ENCODE results near the gene KNCN.

KNCN gene

DNA sequence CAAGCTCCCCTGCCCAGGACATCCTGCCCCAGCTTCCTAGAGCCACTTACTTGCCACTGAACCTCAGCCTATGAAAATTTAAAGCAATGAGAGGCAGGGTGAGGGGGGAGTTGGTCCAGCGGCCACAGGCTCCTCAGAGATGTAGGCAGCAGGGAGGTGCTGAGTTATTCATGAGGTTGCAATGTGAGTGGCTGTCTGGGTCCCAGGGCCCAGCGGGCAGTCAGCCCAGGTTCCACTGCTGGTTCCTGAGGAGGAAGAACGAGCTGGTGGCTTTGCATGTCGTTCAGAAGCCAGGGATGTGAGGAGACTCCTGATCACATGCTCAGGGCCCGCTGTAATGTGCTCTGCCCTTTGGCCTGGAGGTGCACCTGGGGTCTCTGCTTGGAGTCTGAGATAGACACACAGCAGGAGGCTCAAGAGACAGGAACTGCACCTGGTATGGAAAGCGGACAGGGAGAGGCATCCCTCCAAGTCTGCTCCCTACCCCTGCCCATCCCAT lies at the start of gene KNCN:
Gene KNCN (minus strand): TSS at position 51 of the 499 bp plus-strand sequence. CDS start 432 bp downstream, outside the sequence.
- H3K4me3 ChIP-seq (ENCODE audit: low read depth, low read length): no peak within 1 kb of the TSS
- TF ChIP-seq, protein P1, sequence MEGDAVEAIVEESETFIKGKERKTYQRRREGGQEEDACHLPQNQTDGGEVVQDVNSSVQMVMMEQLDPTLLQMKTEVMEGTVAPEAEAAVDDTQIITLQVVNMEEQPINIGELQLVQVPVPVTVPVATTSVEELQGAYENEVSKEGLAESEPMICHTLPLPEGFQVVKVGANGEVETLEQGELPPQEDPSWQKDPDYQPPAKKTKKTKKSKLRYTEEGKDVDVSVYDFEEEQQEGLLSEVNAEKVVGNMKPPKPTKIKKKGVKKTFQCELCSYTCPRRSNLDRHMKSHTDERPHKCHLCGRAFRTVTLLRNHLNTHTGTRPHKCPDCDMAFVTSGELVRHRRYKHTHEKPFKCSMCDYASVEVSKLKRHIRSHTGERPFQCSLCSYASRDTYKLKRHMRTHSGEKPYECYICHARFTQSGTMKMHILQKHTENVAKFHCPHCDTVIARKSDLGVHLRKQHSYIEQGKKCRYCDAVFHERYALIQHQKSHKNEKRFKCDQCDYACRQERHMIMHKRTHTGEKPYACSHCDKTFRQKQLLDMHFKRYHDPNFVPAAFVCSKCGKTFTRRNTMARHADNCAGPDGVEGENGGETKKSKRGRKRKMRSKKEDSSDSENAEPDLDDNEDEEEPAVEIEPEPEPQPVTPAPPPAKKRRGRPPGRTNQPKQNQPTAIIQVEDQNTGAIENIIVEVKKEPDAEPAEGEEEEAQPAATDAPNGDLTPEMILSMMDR (IDR thresholded peaks at IDR 0.05; ENCODE audit: borderline replicate concordance, insufficient read depth, low read depth, low read length): no peak

DNA sequence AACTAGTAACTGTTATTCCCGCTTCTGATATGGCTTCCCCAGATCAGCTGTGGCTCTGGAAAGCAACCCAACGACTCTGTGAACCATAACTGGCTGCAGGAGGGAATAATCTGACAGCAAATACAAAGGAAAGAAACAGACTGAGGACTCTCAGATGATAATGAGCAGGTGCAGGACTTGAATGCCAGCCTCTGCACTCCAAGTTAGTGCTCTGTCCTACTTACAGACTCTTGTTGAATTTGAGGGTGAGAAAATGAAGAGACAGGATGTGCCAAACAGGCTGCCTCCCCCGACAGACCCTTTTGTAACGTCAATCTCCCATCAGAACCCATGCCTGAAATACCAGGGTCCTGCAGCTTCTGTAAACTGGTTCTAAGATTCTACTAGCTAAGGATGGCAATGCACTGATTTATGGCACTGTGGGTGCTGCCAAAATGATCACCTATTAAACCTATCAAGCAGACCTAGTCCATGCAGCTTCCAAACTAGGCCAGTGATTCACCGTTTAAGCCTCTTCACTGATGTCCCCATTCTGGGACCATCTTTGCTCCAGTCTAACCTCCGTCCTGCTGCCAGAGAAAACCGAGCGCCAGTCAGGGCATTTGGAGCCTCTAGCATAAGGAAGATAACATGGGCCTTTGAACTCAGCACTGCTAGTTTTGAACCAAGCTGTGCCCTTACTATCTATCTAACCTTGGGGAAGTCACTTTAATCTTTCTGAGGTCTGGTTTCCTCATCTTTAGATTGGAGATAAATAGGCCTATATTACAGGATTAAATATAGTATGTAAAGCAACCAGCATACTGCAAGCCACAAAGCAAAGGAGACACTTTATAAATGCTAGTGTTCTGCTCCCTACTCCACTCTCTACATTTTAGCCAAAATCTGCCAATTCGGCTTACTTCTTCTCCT lies 47.9 kb upstream of the KNCN start:
- no peak overlapping the region for H3K4me3 ChIP-seq (ENCODE audit: low read depth, low read length)
- TF ChIP-seq, protein P1 (IDR thresholded peaks at IDR 0.05; ENCODE audit: borderline replicate concordance, insufficient read depth, low read depth, low read length): no peak

DNA sequence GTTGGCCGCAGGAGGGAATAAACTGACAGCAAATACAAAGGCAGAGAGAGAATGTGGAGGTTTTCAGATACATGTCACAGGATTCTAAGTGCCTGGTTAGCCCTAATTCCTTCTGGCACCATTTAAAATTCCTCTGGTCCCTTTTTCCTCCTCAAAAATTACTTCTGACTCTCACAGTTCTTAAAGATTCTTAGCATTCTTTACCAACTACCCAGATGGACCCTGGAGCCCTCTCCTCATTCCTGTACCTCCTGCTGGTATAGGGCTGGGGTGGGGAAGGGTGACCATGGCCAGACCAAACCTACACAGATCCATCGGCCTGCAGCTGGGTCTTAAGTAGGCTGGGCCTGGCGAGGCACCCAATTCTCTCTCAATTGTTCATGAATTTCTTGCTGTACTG lies 45.4 kb upstream of the KNCN start:
- TF ChIP-seq, protein P1 (IDR thresholded peaks at IDR 0.05; ENCODE audit: borderline replicate concordance, insufficient read depth, low read depth, low read length): no peak
- no peak overlapping the region for H3K4me3 ChIP-seq (ENCODE audit: low read depth, low read length)

DNA sequence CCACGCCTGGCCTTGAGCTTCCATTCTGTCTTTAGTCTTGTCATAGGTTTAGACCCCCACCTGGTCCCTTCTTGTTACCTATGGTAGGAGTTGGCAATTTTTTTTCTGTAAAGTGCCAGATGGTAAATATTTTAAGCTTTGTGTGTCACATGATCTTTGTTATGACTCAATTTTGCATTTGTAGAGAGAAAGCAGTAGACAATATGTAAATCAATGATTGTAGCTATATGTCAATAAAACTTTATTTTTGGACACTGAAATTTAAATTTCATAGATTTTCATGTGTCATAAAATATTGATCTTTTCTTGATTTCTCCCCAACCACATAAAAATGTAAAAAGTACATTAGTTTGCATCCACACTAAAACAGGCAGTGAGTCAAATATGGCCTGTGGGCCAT lies 44.6 kb upstream of the KNCN start:
- TF ChIP-seq, protein P1 (IDR thresholded peaks at IDR 0.05; ENCODE audit: borderline replicate concordance, insufficient read depth, low read depth, low read length): no peak
- H3K4me3 ChIP-seq (ENCODE audit: low read depth, low read length): no peak overlapping the region

DNA sequence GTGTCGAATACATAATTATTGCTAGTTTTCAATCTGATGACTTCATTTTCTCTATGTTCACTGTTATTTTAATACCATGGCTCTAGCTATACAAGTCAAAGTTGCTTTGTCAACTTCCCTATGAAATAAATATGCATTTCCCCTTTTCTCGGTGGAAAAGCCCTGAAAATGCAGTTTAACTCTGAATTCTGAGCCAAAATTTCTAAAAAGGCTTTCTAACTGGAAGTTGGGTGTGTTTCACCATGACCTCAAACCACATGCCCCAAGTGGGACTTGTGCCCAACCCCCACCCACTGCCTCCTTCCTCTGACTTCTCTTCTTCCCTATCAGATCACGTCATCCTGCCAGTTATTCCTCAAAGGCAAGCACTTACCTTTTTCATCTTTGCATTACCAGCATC lies 43.7 kb upstream of the KNCN start:
- no peak overlapping the region for H3K4me3 ChIP-seq (ENCODE audit: low read depth, low read length)
- TF ChIP-seq, protein P1 (IDR thresholded peaks at IDR 0.05; ENCODE audit: borderline replicate concordance, insufficient read depth, low read depth, low read length): no peak

DNA sequence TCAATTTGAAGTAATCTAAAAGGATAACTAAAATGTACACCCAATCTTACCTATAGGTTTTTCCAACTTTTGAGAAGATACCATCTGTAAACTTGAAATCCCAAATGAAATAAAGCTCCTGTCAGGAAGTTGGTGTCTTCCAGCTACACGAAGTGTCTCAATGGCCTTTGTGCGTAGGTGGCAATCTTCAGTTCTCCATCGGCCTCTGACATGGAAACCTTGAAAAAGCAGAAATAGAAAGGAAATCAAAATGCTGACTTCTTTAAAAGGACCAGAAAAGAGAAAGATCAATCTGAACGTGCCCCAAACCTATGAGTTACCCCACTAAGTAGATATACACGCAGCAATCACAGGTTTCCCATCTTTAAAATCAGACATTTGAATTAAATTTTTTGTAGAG lies 42.6 kb upstream of the KNCN start:
- TF ChIP-seq, protein P1 (IDR thresholded peaks at IDR 0.05; ENCODE audit: borderline replicate concordance, insufficient read depth, low read depth, low read length): no peak
- no peak overlapping the region for H3K4me3 ChIP-seq (ENCODE audit: low read depth, low read length)

DNA sequence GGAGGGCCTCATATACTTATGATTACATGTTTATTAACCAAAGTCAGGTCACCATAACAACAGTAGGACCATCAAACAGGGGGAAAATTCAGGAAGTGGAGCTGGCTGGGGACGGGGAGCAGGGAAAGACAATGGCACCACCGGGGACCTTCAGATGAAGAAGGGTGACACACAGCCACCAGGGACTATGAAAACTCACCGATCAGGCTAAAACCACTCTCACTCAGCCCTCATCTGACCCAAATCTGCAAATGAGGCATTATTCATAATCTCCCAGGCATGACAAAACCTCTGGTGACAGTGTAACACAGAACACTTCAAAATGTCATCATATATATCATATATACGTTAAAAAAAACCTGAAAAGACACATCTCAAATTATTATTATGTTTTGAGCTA lies 41.4 kb upstream of the KNCN start:
- TF ChIP-seq, protein P1 (IDR thresholded peaks at IDR 0.05; ENCODE audit: borderline replicate concordance, insufficient read depth, low read depth, low read length): no peak
- no peak overlapping the region for H3K4me3 ChIP-seq (ENCODE audit: low read depth, low read length)

Data from GM12875 (cell line).